ENCODE results near the gene BIRC7.

The BIRC7 gene

GRCh38 chr20:63268671-63269439 is 33.1 kb downstream of the BIRC7 start:
- DNase-seq, result no peak

GRCh38 chr20:63269724-63270123 is 34.0 kb downstream of the BIRC7 start:
- no peak for DNase-seq

GRCh38 chr20:63270606-63271325 is 35.1 kb downstream of the BIRC7 start:
- DNase-seq, result no peak

GRCh38 chr20:63272105-63273058 is 36.7 kb downstream of the BIRC7 start, which contains the start of gene ARFGAP1:
TSS of gene ARFGAP1 (plus strand) at chr20:63272813. CDS start at chr20:63275581, 2,768 bp downstream.
- peak; percentile 87 to 89 for DNase-seq

GRCh38 chr20:63273059-63273579 is 37.4 kb downstream of the BIRC7 start:
- no peak for DNase-seq

GRCh38 chr20:63273635-63274380 is 38.1 kb downstream of the BIRC7 start:
- no peak for DNase-seq

GRCh38 chr20:63274381-63275228 is 38.9 kb downstream of the BIRC7 start:
- no peak for DNase-seq

- no peak for DNase-seq
These were observed 40.1 kb downstream of the BIRC7 start for GRCh38 chr20:63275825-63276224.

GRCh38 chr20:63276956-63277355 is 41.3 kb downstream of the BIRC7 start:
- DNase-seq, result no peak

- no peak for DNase-seq
These were observed 42.0 kb downstream of the BIRC7 start for GRCh38 chr20:63277466-63278272.

- DNase-seq, result no peak
These were observed 43.0 kb downstream of the BIRC7 start for GRCh38 chr20:63278661-63279060.

- DNase-seq, result no peak
These were observed 44.2 kb downstream of the BIRC7 start for GRCh38 chr20:63279931-63280330.

- DNase-seq, result no peak
These were observed 44.7 kb downstream of the BIRC7 start for GRCh38 chr20:63280371-63280770.

GRCh38 chr20:63280929-63281545 is 45.3 kb downstream of the BIRC7 start:
- no peak for DNase-seq

GRCh38 chr20:63281742-63282665 is 46.3 kb downstream of the BIRC7 start:
- no peak for DNase-seq

- DNase-seq, result no peak
These were observed 47.2 kb downstream of the BIRC7 start for GRCh38 chr20:63282946-63283345.

- no peak for DNase-seq
These were observed 47.8 kb downstream of the BIRC7 start for GRCh38 chr20:63283397-63284082.

- peak in 1 of 2 donors; percentile 27 for DNase-seq
These were observed 48.4 kb downstream of the BIRC7 start for GRCh38 chr20:63284083-63284440.
